Measurements from ENCODE around the gene PEX11A.

DNA sequence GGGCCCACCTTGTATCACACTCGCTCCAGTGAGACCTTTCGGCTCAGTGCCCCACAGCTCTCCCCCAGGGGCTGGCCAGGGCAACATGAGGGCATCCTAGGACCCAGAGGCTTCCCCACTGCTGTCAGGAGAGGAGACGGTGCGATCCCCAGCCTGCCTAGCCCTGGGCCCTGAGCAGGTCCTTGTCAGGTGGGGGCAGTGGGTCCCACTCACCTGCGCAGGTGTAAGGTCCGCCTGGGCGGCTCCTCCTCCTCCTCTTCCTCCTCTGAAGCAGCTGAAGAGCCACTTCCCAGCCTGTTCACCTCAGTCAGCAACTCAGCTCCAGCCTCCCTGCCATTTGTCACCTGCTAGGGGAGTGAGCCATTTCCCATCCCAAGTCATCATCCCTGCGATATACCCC lies 44.9 kb downstream of the PEX11A start:
- no peak for TF ChIP-seq EP300 (IDR thresholded peaks at IDR 0.05; ENCODE audit: borderline replicate concordance)
- TF ChIP-seq RAD21 (IDR thresholded peaks at IDR 0.05; ENCODE audit: low read depth): no peak
- TF ChIP-seq, protein P1, sequence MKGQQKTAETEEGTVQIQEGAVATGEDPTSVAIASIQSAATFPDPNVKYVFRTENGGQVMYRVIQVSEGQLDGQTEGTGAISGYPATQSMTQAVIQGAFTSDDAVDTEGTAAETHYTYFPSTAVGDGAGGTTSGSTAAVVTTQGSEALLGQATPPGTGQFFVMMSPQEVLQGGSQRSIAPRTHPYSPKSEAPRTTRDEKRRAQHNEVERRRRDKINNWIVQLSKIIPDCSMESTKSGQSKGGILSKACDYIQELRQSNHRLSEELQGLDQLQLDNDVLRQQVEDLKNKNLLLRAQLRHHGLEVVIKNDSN (IDR thresholded peaks at IDR 0.05): no peak
- no peak for TF ChIP-seq FOXM1 (IDR thresholded peaks at IDR 0.05; ENCODE audit: borderline replicate concordance, low read depth)
- TF ChIP-seq MAX (IDR thresholded peaks at IDR 0.05): no peak
- no peak for TF ChIP-seq CREB1 (IDR thresholded peaks at IDR 0.05; ENCODE audit: low read depth)
